GDM1 (cell line): ENCODE data around the gene PEX6.

Source experiments
- DNase-seq: peaks from one replicate; lab custom pipeline; 2025; lab: John Stamatoyannopoulos, UW

The PEX6 gene

DNA sequence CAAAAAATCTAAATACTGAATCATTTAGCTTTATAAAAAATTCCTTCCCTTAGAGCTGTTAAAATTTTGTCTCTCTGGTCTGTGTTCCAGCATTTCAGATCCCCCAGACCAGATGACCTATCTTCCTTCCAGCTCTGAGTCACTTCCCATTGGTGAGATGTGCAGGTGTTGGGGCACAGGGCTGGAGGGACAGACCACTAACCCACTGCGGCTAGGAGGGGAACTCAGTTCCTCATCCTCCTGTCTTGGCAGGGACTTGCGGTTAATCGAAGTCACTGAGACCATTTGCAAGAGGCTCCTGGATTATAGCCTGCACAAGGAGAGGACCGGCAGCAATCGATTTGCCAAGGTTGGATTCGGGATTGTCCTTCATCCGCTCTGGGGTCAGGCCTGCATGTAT lies 43.7 kb downstream of the PEX6 start:
- DNase-seq: peak; percentile 19

DNA sequence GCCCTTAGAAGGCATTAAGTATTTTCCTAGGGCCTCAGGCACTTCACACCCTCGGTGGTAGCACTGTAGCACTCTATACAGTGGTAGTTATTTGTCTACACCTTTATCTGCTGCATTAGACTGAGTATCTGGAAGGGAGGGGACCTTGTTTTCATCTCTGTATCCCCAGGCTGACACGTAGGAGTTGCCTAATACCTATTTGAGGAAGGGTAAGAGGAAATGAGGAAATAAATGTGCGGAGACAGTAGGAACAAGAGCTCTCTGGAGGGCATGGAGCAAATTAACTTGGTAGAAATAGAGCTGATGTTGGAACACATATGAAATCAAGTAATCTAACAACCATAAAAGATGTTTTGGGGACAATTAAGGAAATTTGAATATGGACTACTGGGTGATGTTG lies 45.8 kb downstream of the PEX6 start:
- no peak for DNase-seq

GRCh38 chr6:42932412-42932811 lies 46.6 kb downstream of the PEX6 start:
- DNase-seq: no peak

DNA sequence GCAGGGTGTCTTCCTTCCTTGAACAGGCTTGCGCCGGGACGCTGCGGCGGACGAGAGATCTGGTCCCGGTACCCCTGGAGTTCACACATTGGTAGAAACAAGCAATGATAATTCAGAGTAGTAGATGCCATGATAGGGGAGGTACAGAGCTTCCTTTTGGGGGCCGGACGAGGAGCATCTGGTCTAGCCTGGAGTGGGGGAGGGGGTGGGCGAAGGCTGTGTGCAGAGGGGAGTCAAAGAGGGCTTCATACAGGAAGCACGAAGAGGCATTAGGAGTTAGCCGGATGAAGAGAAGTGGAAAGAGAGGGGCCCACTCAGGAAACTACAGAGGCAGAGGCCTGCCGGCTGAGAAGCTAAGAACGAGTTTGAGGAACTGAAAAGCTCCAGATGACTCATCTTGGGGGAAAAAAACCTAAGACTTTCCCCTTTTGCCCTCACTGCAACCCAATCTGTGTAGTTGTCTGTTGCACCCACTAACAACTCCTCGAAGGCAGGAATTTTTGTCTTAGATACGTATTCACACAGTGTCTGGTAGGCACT lies 49.1 kb downstream of the PEX6 start:
- DNase-seq: peak; percentile 81

- DNase-seq: peak; percentile 99
Observed at GRCh38 chr6:42928986-42929820, 49.8 kb downstream of the PEX6 start, which contains the start of gene CNPY3. Gene CNPY3 (plus strand): TSS chr6:42929480. CDS start chr6:42929571, 91 bp downstream.

DNA sequence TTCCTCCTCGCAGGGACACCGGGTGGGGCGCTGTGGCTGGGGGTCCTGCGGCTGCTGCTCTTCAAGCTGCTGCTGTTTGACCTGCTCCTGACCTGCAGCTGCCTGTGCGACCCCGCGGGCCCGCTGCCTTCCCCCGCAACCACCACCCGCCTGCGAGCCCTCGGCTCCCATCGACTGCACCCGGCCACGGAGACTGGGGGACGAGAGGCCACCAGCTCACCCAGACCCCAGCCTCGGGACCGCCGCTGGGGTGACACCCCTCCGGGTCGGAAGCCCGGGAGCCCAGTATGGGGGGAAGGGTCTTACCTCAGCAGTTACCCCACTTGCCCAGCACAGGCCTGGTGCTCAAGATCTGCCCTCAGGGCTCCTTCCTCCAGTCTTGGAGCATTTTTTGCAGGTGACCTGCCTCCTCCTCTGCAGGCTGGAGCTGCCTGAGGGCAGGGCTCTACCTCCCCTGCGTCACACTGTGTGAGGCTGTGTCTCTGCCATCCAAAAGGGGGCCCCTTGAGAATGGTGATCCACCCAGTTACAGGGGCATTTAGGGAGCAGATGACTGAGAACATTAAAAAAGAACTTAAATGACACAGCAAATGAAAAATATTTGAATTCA lies 53.6 kb downstream of the PEX6 start:
- DNase-seq: no peak

GRCh38 chr6:42923666-42924065 lies 55.3 kb downstream of the PEX6 start:
- no peak for DNase-seq

- no peak for DNase-seq
Observed at GRCh38 chr6:42921801-42922200, 57.2 kb downstream of the PEX6 start.

- DNase-seq: no peak
Observed at GRCh38 chr6:42916288-42916687, 62.7 kb downstream of the PEX6 start.

DNA sequence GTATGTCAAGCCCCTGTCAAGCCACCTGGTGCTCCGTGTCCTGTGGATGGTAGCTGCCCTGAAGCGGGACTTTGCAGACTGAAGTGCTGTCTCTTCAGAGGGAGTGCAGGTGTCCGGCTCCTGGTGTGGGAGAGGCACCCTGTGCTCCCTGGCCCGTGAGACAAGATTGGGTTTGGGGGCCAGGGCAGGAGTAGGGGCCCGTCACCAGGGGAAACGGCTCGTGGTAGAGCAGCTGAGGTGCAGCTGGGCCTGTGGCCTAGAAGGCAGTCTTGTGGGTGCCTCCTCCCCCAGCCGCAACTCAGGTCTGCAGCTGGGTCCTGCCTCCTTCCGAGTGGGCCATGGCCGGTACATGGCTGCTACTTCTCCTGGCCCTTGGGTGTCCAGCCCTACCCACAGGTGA lies 63.2 kb downstream of the PEX6 start, which contains the start of gene PTCRA:
Gene PTCRA, plus strand, starts transcription at position 322 of the 400 bp plus-strand sequence. Its CDS starts 17 bp downstream, at position 339.
- DNase-seq: no peak

DNA sequence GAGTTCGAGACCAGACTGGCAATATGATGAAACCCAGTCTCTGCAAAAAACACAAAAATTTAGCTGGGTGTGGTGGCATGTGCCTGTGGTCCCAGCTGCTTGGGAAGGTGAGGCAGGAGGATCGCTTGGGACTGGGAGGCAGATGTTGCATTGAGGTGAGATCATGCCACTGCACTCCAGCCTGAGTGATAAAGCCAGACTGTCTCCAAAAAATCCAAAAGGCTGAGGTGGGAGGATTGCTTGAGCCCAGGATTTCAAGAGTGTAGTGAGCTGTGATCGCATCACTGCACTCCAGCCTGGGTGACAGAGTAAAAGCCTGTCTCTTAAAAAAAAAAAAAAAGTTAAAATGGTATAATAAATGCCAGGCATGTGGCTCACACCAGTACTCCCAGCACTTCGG lies 64.4 kb downstream of the PEX6 start:
- DNase-seq: no peak
